H1 (cell line): ENCODE measurements around the gene PITX1. TPM values are rescaled to one million over a fixed set of nuclear protein-coding genes. Genes with fewer than 3 reads are reported as not detected.

Experiments used
- CTCF ChIA-PET: fragments of 300-600 bp; sonication (Branson Sonifier 250); formaldehyde crosslinking; loops from one replicate; lab custom pipeline; 2021; ENCODE audit not compliant: partially characterized antibody; lab: Charles Lee
- POLR2A ChIA-PET: fragments of 300-600 bp; sonication (Branson Sonifier 250); formaldehyde crosslinking; loops from one replicate; lab custom pipeline; 2021; ENCODE audit warnings: inconsistent platforms; ENCODE audit not compliant: partially characterized antibody; lab: Charles Lee
- DNase-seq, 2 experiments: peaks; one replicate each; pipeline versions ENCODE4 v3.0.0 to v3.0.0-alpha.2; 2010 to 2022; ENCODE audit warnings: low spot score in 2 of 2, low read depth in 1 of 2, mixed read lengths in 1 of 2
- FAIRE-seq: peaks from 2 replicates; lab custom pipeline; 2011; peaks lifted over from hg19 to GRCh38; lab: Jason Lieb, UNC
- H2AFZ ChIP-seq: 2 replicates; pipeline ENCODE4 v1.8.1; 2012; ENCODE audit warnings: low read length, inconsistent platforms
- H2AK5ac ChIP-seq: 2 replicates; pipeline ENCODE4 v1.6.1; 2013; ENCODE audit warnings: low read depth, low read length
- H2BK120ac ChIP-seq: replicated peaks from 2 replicates; pipeline ENCODE3; 2013; ENCODE audit warnings: low read depth, low read length, inconsistent platforms
- H2BK12ac ChIP-seq: 2 replicates; pipeline ENCODE4 v1.6.1; 2013; ENCODE audit warnings: low read depth, low read length
- H2BK15ac ChIP-seq: 2 replicates; pipeline ENCODE4 v1.6.1; 2013; ENCODE audit warnings: low read length
- H2BK20ac ChIP-seq: 2 replicates; pipeline ENCODE4 v1.6.1; 2013; ENCODE audit warnings: low read length
- H2BK5ac ChIP-seq: 2 replicates; pipeline ENCODE4 v1.6.1; 2013; ENCODE audit warnings: low read depth, low read length
- H3K14ac ChIP-seq: 2 replicates; pipeline ENCODE4 v1.6.1; 2013; ENCODE audit warnings: inconsistent platforms; ENCODE audit not compliant: insufficient read length
- H3K18ac ChIP-seq: 2 replicates; pipeline ENCODE4 v1.6.1; 2013; ENCODE audit warnings: low read length; ENCODE audit errors: extremely low read depth
- H3K23ac ChIP-seq: 2 replicates; pipeline ENCODE4 v1.6.1; 2013; ENCODE audit warnings: inconsistent platforms; ENCODE audit not compliant: insufficient read length
- H3K23me2 ChIP-seq: 2 replicates; pipeline ENCODE4 v1.6.1; 2013; ENCODE audit warnings: low read depth, low read length
- H3K27ac ChIP-seq: 2 replicates; pipeline ENCODE4 v1.6.1; 2011; ENCODE audit warnings: low read depth, low read length, inconsistent platforms
- H3K27me3 ChIP-seq, 4 experiments: replicated peaks in 1 of 4; 1 replicate in 1 of 4; 2 replicates in 3 of 4; pipeline versions ENCODE4 v1.6.1 to v1.8.1; 2011 to 2013; ENCODE audit warnings: low read length in 3 of 4, mild to moderate bottlenecking in 3 of 4, inconsistent platforms in 2 of 4, mixed read lengths in 2 of 4, moderate library complexity in 1 of 4; ENCODE audit not compliant: control insufficient read depth in 3 of 4, insufficient read depth in 3 of 4; ENCODE audit errors: extremely low read depth in 1 of 4
- H3K36me3 ChIP-seq, 4 experiments: 2 replicates each; pipeline versions ENCODE4 v1.6.1 to v1.8.1; 2011 to 2013; ENCODE audit warnings: mild to moderate bottlenecking in 4 of 4, low read length in 3 of 4, moderate library complexity in 2 of 4, control low read depth in 1 of 4, inconsistent platforms in 1 of 4; ENCODE audit not compliant: insufficient read depth in 4 of 4, control insufficient read depth in 2 of 4
- H3K4ac ChIP-seq: replicated peaks from 2 replicates; pipeline ENCODE3; 2013; ENCODE audit warnings: low read length, low read depth, mixed read lengths, inconsistent platforms; ENCODE audit not compliant: insufficient read length
- H3K4me1 ChIP-seq, 4 experiments: replicated peaks in 1 of 4; 1 replicate in 1 of 4; 2 replicates in 3 of 4; pipeline versions ENCODE4 v1.6.1 to v1.8.1; 2011 to 2013; ENCODE audit warnings: low read length in 3 of 4, inconsistent platforms in 2 of 4, mixed read lengths in 1 of 4; ENCODE audit not compliant: insufficient read depth in 4 of 4, control insufficient read depth in 3 of 4
- H3K4me2 ChIP-seq, 2 experiments: 2 replicates each; pipeline versions ENCODE4 v1.6.1 to v1.8.1; 2011 to 2013; ENCODE audit warnings: low read depth in 2 of 2, low read length in 2 of 2, control low read depth in 1 of 2, inconsistent platforms in 1 of 2, mild to moderate bottlenecking in 1 of 2; ENCODE audit not compliant: insufficient read depth in 1 of 2
- H3K4me3 ChIP-seq, 4 experiments: fragments of 200-600, 300-600 bp in 1 of 4; sonication (generic), shearing (Covaris generic), sonication (Bioruptor Twin) in 1 of 4; 2 replicates each; pipeline versions ENCODE4 v1.5.1 to v1.8.1; 2011 to 2016; ENCODE audit warnings: low read length in 4 of 4, low read depth in 3 of 4, control low read depth in 2 of 4, inconsistent platforms in 2 of 4, mild to moderate bottlenecking in 2 of 4, mixed read lengths in 1 of 4, moderate library complexity in 1 of 4; ENCODE audit not compliant: insufficient read depth in 2 of 4; ENCODE audit errors: extremely low read depth in 1 of 4
- H3K56ac ChIP-seq: replicated peaks from 2 replicates; pipeline ENCODE3; 2013; ENCODE audit warnings: low read depth, mild to moderate bottlenecking, mixed read lengths, low read length, inconsistent platforms; ENCODE audit not compliant: insufficient read length
- H3K79me1 ChIP-seq: 2 replicates; pipeline ENCODE4 v1.6.1; 2013; ENCODE audit warnings: low read depth, low read length, control low read depth
- H3K79me2 ChIP-seq, 2 experiments: 2 replicates each; pipeline versions ENCODE4 v1.6.1 to v1.8.1; 2012 to 2013; ENCODE audit warnings: low read length in 2 of 2, mild to moderate bottlenecking in 2 of 2, inconsistent platforms in 1 of 2; ENCODE audit not compliant: insufficient read depth in 2 of 2, control insufficient read depth in 1 of 2
- H3K9ac ChIP-seq, 4 experiments: replicated peaks in 1 of 4; 1 replicate in 1 of 4; 2 replicates in 3 of 4; pipeline versions ENCODE4 v1.6.1 to v1.8.1; 2011 to 2013; ENCODE audit warnings: low read depth in 3 of 4, low read length in 3 of 4, control low read depth in 2 of 4, mild to moderate bottlenecking in 2 of 4, moderate library complexity in 2 of 4, inconsistent platforms in 1 of 4; ENCODE audit errors: extremely low read depth in 1 of 4
- H3K9me3 ChIP-seq, 2 experiments: 2 replicates each; pipeline versions ENCODE4 v1.6.1 to v1.8.1; 2012 to 2013; ENCODE audit warnings: mild to moderate bottlenecking in 2 of 2, moderate library complexity in 2 of 2, control low read depth in 1 of 2, inconsistent platforms in 1 of 2, low read depth in 1 of 2, low read length in 1 of 2, mixed read lengths in 1 of 2; ENCODE audit not compliant: insufficient read depth in 2 of 2
- H4K20me1 ChIP-seq, 2 experiments: replicated peaks in 1 of 2; 2 replicates each; pipeline versions ENCODE3 to v1.8.1; 2011 to 2013; ENCODE audit warnings: inconsistent platforms in 2 of 2, low read length in 2 of 2, mild to moderate bottlenecking in 1 of 2; ENCODE audit not compliant: insufficient read depth in 2 of 2, control insufficient read depth in 1 of 2
- H4K5ac ChIP-seq: 2 replicates; pipeline ENCODE4 v1.6.1; 2013; ENCODE audit warnings: low read length, low read depth, mixed read lengths, inconsistent platforms; ENCODE audit not compliant: insufficient read length
- H4K8ac ChIP-seq: 2 replicates; pipeline ENCODE4 v1.8.0; 2013; ENCODE audit warnings: mild to moderate bottlenecking, moderate library complexity, low read length, inconsistent platforms; ENCODE audit not compliant: insufficient read depth; ENCODE audit errors: extremely low read depth
- H4K91ac ChIP-seq: replicated peaks from 2 replicates; pipeline ENCODE3; 2013; ENCODE audit warnings: low read length, mixed read lengths, inconsistent platforms; ENCODE audit not compliant: insufficient read length
- CREB1 ChIP-seq: IDR thresholded peaks from 2 replicates; pipeline ENCODE4 v1.6.1; 2012; ENCODE audit warnings: inconsistent platforms
- EGR1 ChIP-seq: IDR thresholded peaks from 2 replicates; pipeline ENCODE4 v1.6.1; 2011; ENCODE audit warnings: low read depth, low read length, borderline replicate concordance
- EZH2 ChIP-seq: fragments of 200-600 bp; sonication (generic); IDR thresholded peaks from 2 replicates; pipeline ENCODE4 v1.7.1; 2012; ENCODE audit warnings: low read depth, mild to moderate bottlenecking, moderate library complexity, low read length, inconsistent platforms; ENCODE audit not compliant: severe bottlenecking
- JUND ChIP-seq: IDR thresholded peaks from 2 replicates; pipeline ENCODE4 v1.6.1; 2011; ENCODE audit warnings: mild to moderate bottlenecking, improper control_type of control experiment, low read length
- KDM1A ChIP-seq: fragments of 200-600, 300-600 bp; sonication (generic); IDR thresholded peaks from 2 replicates; pipeline ENCODE4 v1.7.1; 2016; ENCODE audit warnings: mild to moderate bottlenecking, low read length, borderline replicate concordance
- KDM4A ChIP-seq: IDR thresholded peaks from one replicate; pipeline ENCODE4 v1.7.1; 2012; ENCODE audit warnings: low read depth, mild to moderate bottlenecking, moderate library complexity, low read length, inconsistent platforms; ENCODE audit not compliant: severe bottlenecking
- NANOG ChIP-seq: IDR thresholded peaks from 2 replicates; pipeline ENCODE4 v1.6.1; 2011; ENCODE audit warnings: low read length, low read depth, mild to moderate bottlenecking, inconsistent platforms; ENCODE audit not compliant: insufficient read depth, poor library complexity, severe bottlenecking
- TAF1 ChIP-seq: IDR thresholded peaks from 2 replicates; pipeline ENCODE4 v1.6.1; 2011; ENCODE audit warnings: mild to moderate bottlenecking, low read depth, low read length
- ZNF274 ChIP-seq: IDR thresholded peaks from 2 replicates; pipeline ENCODE4 v1.7.0; 2012; ENCODE audit warnings: low read length, borderline replicate concordance; ENCODE audit errors: extremely low read depth
- WGBS, 2 experiments: shearing (Covaris generic) in 1 of 2; methylation state at CpG; one replicate each; pipeline versions ENCODE4 v1.1.6 to v1.1.7; 2013 to 2015; ENCODE audit warnings: low lambda C conversion rate in 2 of 2, mixed read lengths in 2 of 2, inconsistent platforms in 1 of 2, low coverage in 1 of 2, missing lambda C conversion rate in 1 of 2; ENCODE audit not compliant: insufficient replicate concordance in 2 of 2, insufficient coverage in 1 of 2, insufficient read length in 1 of 2; ENCODE audit errors: extremely low coverage in 1 of 2, missing lambda C conversion rate in 1 of 2; 5-methylcytosine and 5-hydroxymethylcytosine counted together
- polyA plus RNA-seq, 7 experiments: library from polyadenylated mRNA; depleted of rRNA in 3 of 7; stranded (reverse) in 5 of 7; unstranded in 2 of 7; fragments of >200 nt in 5 of 7; fragments of 200-250 nt in 2 of 7; gene quantifications; 1 replicate in 5 of 7; 2 replicates in 1 of 7; 4 replicates in 1 of 7; pipeline versions ENCODE4 v1.2.1 to v1.2.3, GENCODE V29; 2011 to 2013; ENCODE audit warnings: missing spikeins in 2 of 7, mixed read lengths in 2 of 7
- total RNA-seq: library from RNA; stranded (reverse); fragmentation: NEBNext Ultra II Directional; extraction: Animal tissue kit (Norgen Biotek cat#: 25700); gene quantifications from 2 replicates; pipeline ENCODE4 v1.2.1, GENCODE V29; 2021

The PITX1 gene
- total and polyA plus RNA-seq, 2 of the 8 experiments (the other 6 are each of a cell fraction or from before 2014, with no cell fraction given), result 0.03 TPM; not detected in 1

DNA sequence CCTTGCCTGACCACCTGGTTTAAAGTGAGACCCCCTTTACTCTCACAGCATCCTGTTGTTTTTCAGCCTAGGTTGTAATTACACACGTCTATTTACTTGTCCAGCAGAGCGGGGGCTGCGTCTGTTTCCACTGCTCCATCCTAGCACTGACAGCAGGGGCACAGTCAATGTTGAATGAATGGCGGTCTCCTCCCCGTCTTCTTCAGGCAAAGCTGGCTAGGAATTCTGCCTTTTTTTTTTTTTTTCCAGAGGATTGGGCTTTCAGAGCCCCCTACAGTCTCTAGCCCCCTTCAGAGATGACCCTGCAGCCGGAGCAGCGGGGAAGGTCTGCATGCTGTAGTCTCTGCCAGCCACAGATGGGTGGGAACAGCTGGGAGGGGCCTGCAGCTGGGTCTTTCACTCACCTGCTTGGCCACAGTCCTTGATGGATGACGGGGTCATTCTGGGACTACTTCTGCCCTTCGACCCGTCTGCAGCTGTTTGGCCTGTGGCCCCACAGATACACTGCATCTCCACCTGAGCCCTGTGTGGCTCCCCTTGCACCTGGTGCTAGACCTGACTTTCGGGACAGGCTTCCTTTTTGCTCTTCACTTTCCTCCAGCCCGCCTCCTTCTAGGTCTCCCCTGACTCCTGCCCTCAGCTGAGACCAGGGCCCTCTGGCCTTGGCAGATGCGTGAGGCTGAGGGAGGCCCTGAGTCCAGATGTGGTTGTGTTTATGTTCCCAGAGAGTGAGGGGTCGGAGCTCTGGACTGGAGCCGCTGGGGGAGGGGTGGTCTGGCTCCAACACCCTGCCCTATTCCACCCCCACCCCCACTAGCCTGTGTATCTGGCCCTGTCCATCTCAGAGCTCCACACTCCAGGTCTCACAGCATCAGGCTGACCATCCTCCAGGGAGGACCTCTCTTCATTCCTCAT is 8.0 kb downstream of the PITX1 start:
- FAIRE-seq (no peak), DNase-seq (no peak)
- no peak overlapping the region for H3K23ac ChIP-seq
- no peak overlapping the region for H3K14ac ChIP-seq
- TF ChIP-seq TAF1, result no peak
- TF ChIP-seq EZH2, result no peak
- no peak for TF ChIP-seq KDM1A
- TF ChIP-seq EGR1, result no peak
- no peak for TF ChIP-seq ZNF274
- no peak for TF ChIP-seq JUND
- no peak for TF ChIP-seq KDM4A
- TF ChIP-seq NANOG, result no peak
- no peak for TF ChIP-seq CREB1
- H3K27ac ChIP-seq, result no peak overlapping the region
- no peak overlapping the region for H2BK15ac ChIP-seq
- no peak overlapping the region; a peak in 1 of 4 replicates for H3K4me2 ChIP-seq
- no peak overlapping the region for H3K18ac ChIP-seq
- H4K8ac ChIP-seq, result no peak overlapping the region
- no peak overlapping the region for H2BK12ac ChIP-seq
- peaks cover 0 to 7% (median 0%) of the 10 kb centered on the region in 4 experiments; a peak in 1 of 8 replicates for H3K36me3 ChIP-seq
- H4K91ac ChIP-seq, result no peak overlapping the region
- H3K56ac ChIP-seq, result no peak overlapping the region
- no peak overlapping the region for H2BK5ac ChIP-seq
- H4K5ac ChIP-seq, result no peak overlapping the region
- WGBS, 2 experiments, result 76% methylated on average over 15 of the region's 15 CpGs; no CpG with 5 or more reads in 1 of the 2 experiments
- no peaks in the 10 kb centered on the region for H3K79me1 ChIP-seq
- H2AFZ ChIP-seq, result no peak overlapping the region
- no peak overlapping the region for H3K4me3 ChIP-seq
- H3K27me3 ChIP-seq, result peaks cover 50 to 72% (median 67%) of the 10 kb centered on the region in 4 experiments
- no peaks in the 10 kb centered on the region; a peak in 1 of 4 replicates for H3K9me3 ChIP-seq
- H3K4me1 ChIP-seq, result peaks cover 0 to 23% (median 17%) of the 10 kb centered on the region in 4 experiments; a peak in 6 of 7 replicates
- H2BK120ac ChIP-seq, result no peak overlapping the region
- no peak overlapping the region for H2AK5ac ChIP-seq
- H4K20me1 ChIP-seq, result peaks cover 5 to 29% of the 10 kb centered on the region in 2 experiments
- no peak overlapping the region for H3K9ac ChIP-seq
- no peak overlapping the region for H3K4ac ChIP-seq
- no peaks in the 10 kb centered on the region for H3K79me2 ChIP-seq
- H3K23me2 ChIP-seq, result peaks cover 6% of the 10 kb centered on the region; the same call in 1 of the 2 replicates
- ChIA-PET CTCF (interaction anchor here (0.7 to 3.1 kb wide), 14 partner anchors 9 to 211 kb away, joined by 3 to 15 read pairs (median 4); no protein-coding TSS in a partner anchor), POLR2A (interaction anchor here (0.5 to 3.1 kb wide), 4 partner anchors 9 to 26 kb away, joined by 3 to 11 read pairs (median 4); no protein-coding TSS in a partner anchor)
- H2BK20ac ChIP-seq, result no peak overlapping the region
